ENCODE data around the gene POLR2A.
"Not testable (repeated sequence)": the region's sequence is repeated elsewhere in the genome, so short reads cannot be mapped to it uniquely, and the experiment has no call there.

The POLR2A gene

DNA sequence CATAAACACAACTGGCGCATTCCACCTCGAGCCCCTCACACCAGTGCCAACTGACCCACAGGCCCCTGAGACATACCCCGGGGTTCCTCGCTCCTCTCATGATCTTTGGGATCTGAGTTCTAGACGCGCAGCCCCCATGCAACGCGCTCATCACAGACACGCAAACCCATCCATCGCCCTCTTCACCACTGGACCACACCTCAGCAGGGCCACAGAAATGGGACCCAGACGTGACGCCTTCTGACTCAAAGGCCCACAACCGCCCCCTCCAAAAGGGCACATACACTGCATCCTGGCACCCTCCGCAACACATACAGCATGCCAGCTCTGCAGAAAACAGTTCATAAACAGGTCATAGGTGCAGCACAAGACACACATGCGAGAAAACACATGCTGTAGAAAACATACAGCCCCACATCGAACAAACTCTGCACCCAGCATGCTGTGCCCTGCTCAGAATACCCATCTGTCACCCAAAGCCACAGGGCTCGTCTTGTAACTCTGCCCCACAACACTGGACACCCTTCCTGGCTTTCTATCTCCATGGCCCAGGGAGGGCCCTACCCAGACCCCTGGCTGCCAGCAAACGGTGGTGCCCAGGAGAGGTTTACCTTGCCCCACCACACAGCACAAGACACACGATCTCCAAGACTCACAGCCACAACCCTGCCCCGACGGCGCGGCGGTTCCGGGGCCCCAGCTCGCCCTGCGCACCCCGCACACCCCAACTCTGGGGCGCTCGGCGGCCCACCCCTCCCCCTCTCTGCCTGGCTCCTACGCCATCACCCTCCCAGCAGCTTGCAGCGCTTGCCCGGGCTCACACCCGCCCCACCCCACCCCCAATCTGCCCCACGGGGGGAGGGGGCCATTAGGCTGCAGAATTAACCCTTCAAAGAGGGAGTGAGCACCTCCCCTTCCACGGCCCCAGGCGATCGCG lies 5.6 kb upstream of the POLR2A start:
- peak; percentile 39 for DNase-seq (ENCODE audit: low read depth, low spot score)

DNA sequence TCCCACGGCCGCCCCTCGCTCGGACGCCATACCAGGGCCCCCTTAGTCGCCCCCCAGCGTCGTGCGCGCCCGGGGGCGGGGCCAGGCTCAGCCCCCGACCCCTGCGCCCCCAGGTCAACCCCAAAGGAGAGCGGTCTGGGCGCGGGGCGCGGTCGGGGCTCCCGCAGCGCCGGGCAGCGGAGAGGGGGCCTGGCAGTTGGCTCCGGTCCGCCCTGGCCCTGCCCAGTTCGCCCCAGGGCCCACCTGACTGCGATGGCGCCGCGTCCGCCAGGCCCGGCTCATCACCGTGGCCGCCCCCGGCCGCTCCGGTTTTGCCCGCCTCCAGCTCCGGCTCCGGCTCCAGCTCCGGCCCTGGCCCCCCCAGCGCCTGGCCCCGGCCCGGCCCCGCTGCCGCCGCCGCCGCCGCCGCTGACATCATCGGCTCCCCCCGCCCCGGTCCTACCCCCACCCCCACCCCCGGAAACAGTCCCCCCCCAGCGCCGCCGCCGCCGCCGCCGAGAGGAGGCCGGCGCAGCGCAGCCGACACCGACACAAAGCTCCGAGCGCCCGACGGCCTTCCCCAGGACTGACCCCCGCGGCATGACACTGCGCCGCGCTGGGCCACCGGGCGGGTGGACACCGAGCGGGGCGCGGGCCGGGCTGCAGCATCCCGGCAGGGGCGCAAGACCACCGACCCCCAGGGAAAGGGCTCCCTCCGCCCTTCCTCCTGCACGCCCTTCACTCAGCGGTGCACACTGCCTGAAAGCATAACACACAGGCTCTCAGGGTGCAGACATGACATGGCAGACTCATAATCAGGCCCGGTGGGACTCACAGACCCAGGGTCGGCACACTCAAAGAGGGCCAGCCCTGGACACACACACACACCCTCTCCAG lies 4.7 kb upstream of the POLR2A start, which contains the start of gene ZBTB4:
TSS of gene ZBTB4 (minus strand) at position 419 of the 876 bp plus-strand sequence. CDS start 12,830 bp downstream, outside the sequence.
- DNase-seq (ENCODE audit: low read depth, low spot score): peak; percentile 77

DNA sequence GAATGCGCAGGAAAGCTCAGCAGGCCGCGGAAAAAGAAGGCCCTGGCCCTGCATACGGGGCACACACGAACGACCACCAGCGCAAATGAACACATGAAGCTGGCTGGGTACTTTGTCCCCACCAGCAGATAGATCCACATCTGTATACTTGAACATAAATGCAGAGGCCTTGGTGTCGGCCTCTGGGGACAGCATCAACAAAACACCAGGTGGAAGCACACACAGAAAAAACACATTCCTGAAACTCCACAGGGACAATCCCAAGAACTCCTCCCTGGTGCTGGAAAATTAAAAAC lies 4.1 kb upstream of the POLR2A start:
- DNase-seq (ENCODE audit: low read depth, low spot score): no peak

DNA sequence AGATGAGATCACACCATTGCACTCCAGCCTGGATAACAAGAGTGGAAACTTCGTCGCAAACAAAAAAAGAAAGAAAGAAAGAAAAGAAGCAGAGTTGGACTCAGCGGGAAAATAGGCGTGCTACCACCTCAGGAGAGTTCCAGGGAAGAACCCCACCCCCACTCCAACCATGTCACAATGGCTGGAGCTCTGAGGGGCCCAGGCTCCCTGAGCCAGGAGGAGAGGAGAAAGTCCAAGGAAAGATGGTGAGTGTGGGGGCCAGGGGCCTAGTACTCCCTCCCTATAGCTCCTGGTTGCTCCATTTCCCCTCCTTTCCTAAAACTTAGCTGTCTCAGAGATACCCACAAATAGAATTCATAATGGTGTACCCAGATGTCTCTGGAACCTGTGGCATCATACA lies 2.9 kb upstream of the POLR2A start, which contains the start of gene SLC35G6:
TSS of gene SLC35G6 (plus strand) at position 172 of the 400 bp plus-strand sequence. CDS start at position 243, 71 bp downstream.
- not testable (repeated sequence) for DNase-seq (ENCODE audit: low read depth, low spot score)

DNA sequence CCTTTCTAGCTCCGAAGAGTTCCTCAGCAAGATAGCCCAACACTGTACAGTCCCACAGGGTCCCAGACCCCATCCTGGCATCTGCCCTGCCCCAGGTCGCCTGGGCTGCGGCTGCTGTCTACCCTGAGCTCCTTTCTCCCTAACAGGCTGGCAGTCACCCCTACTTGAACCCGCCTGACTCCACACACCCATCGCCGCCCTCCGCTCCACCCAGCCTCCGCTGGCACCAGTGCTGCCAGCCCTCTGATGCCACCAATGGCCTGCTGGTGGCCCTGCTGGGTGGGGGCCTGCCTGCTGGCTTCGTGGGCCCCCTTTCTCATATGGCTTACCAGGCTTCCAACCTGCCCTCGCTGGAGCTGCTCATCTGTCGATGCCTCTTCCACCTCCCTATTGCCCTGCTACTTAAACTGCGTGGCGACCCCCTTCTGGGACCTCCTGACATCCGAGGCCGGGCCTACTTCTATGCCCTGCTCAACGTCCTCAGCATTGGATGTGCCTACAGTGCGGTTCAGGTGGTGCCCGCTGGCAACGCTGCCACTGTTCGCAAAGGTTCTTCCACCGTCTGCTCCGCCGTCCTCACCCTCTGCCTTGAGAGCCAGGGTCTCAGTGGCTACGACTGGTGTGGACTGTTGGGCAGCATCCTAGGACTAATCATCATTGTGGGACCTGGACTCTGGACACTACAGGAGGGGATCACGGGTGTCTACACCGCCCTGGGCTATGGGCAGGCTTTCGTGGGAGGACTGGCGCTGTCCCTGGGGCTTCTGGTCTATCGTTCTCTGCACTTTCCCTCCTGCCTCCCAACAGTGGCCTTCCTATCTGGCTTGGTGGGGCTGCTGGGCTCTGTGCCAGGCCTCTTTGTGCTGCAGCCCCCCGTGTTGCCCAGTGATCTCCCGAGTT lies 2.1 kb upstream of the POLR2A start:
- DNase-seq (ENCODE audit: low read depth, low spot score): not testable (repeated sequence)

DNA sequence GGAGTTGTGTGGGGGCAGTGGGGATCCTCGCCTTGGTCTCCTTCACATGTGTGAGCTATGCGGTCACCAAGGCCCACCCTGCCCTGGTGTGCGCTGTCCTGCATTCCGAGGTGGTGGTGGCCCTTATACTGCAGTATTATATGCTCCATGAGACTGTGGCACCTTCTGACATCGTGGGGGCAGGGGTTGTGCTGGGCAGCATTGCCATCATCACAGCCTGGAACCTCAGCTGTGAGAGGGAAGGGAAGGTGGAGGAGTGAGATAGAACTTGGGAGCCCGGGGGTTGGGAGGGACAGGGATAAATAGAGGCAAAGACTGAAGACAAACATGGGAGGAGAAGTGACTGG lies 1.5 kb upstream of the POLR2A start:
- DNase-seq (ENCODE audit: low read depth, low spot score): not testable (repeated sequence)

DNA sequence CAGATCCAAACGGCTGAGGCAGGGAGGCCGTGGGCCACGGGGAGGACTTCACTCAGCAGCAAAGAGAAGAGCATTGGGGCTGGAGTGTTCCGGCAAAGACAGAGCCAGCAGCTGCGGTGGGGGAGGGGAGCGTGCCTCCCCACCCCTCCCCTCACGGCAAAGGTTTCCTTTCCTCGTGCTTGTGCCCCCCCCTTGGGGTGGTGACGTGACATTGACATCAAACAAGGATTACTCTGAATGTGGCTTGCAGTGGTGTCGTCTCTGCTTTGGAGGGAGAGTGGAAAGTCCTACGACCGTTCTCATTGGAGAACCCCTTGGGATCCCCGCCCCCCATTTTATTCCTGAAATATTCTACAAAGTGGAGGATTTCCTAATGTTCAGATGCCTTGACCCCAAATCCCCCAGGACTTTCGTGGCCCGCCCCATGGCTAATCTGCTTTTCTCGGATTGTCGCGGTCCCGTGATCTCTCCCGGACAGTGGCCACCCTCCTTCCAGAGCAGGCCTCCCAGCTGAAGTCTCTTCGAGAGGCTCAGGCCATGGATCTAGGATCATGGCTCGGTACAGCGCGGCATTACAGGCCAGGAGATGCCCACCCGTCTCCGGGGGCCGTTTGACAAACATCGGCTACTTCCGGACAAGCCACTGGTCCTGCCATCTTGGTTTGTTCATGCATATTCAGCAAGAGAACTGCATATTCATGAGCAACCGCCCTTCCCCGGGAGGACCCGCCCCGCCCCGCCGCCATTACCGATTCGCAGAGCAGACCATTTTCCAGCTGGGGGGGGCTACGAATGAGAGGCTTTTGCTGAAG lies 705 bp upstream of the POLR2A start:
- DNase-seq (ENCODE audit: low read depth, low spot score): peak; percentile 96

DNA sequence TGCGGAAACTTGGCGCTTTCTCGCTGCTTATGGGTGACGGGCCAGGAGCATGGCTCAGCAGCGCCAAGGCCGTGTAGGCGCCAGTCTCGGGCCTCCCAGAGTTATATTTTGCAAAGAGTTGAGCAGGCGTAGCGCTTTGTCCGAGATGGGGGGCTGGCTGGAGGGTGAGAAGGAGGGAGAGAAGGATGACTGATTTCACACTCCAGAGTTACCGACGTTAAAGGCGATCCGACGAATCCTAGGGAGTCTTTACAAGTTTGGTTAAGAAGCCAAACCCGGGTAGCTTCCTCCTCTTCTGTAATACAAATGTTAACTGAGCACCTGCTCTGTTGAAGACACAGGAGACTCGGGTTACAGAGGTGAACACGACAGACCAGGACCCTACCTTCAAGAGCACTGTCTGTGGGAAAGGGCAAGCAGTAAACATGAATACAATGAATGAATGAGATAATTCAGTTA lies 782 bp downstream of the POLR2A start:
- DNase-seq (ENCODE audit: low read depth, low spot score): no peak

DNA sequence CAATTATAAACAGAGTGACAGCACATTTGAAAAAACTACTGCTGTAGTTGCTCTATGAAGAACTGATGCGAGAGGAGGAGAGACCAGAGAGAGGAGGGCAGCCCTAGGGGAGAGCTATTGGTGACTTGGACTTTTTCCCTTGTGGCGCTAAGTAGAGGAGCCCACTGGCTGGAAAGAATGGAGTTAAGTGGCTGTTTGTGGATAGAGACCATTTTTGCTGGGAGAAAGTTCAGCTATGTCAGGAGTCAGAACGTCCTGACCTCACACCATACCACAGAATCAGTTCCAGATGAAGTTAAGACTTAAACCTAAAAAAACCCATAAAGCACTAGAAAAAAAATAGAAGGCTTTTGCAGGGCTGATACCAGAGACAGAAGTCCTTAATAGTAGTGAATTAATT lies 2.0 kb downstream of the POLR2A start:
- no peak for DNase-seq (ENCODE audit: low read depth, low spot score)

DNA sequence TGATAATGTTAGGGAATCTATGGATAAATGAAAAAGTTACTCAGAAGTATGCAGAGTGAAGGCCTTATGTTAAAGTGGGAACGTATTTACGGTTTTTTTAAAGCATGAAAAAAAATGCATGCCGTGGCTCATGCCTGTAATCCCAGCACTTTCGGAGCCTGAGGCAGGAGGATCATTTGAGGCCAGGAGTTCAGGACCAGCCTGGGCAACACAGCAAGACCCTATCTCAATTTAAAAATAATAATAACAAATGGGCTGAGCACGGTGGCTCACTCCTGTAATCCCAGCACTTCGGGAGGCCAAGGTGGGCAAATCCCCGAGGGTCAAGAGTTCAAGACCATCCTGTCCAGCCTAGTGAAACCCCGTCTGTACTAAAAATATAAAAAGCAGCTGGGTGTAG lies 6.0 kb downstream of the POLR2A start:
- DNase-seq (ENCODE audit: low read depth, low spot score): no peak

DNA sequence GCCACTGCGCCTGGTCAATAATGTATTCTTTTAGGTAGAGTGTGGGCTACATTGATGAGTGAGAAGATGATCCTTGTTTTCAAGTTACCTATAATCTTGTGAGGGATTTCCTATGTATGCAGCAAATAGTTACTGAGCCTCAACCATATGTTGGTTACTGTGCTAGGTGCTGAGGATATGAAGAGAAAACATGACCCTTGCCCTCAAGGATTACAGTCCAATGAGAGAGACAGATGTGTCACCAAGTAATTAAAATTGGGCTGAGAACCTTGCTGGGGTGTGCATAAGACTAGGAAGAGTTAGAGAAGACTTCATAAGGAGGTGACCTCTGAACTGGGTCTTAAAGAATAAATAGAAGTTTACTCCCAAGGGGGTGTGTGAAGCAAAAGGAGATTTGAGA lies 7.4 kb downstream of the POLR2A start:
- DNase-seq (ENCODE audit: low read depth, low spot score): no peak

DNA sequence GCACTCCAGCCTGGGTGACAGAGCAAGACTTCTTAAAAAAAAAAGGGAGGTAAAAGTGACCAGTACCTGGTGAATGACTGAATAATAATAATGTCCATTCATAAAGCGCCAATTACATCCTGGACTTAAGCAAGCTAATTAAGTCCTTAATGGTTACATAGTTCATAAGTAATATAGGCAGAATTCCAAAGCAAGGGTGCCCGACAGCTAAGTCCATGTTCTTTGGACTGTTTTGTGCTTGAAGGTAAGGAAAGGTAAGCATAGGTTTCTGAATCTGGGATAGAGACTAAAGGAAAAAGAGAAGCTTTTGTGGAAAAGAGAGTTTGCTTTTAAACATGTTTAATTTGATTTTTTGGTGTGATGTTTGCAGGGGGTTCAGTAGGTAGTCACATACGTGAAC lies 9.8 kb downstream of the POLR2A start:
- no peak for DNase-seq (ENCODE audit: low read depth, low spot score)

DNA sequence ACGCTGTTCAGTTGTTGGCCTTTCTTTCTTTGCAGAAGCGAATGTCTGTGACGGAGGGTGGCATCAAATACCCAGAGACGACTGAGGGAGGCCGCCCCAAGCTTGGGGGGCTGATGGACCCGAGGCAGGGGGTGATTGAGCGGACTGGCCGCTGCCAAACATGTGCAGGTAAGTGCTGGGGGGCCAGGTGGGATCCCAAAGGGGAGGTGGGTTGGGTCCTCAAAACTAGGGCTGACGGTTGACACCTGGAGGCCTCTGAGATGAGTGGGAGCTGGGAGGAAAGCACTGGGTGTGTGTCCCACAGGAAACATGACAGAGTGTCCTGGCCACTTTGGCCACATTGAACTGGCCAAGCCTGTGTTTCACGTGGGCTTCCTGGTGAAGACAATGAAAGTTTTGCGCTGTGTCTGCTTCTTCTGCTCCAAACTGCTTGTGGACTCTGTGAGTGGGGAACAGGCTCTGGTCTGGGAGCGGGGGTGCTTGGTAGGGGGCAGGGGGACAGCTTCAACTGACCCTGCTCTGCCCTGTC lies 11.8 kb downstream of the POLR2A start:
- no peak for DNase-seq (ENCODE audit: low read depth, low spot score)

DNA sequence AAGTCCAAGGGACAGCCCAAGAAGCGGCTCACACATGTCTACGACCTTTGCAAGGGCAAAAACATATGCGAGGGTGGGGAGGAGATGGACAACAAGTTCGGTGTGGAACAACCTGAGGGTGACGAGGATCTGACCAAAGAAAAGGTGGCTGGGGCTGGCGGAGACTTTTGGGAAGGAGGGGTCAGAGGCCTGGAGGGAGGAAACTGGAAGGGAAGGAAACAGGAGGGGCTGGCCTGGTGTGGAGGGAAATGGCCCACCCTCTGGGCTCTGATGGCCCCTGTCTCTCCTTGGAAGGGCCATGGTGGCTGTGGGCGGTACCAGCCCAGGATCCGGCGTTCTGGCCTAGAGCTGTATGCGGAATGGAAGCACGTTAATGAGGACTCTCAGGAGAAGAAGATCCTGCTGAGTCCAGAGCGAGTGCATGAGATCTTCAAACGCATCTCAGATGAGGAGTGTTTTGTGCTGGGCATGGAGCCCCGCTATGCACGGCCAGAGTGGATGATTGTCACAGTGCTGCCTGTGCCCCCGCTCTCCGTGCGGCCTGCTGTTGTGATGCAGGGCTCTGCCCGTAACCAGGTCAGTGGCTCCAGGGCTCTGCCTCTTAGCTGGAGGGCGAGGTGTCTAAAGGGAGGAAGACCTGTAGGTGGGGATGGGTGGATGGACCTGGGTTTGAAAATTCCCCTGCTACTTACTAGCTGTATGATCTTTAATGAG lies 12.5 kb downstream of the POLR2A start:
- no peak for DNase-seq (ENCODE audit: low read depth, low spot score)

DNA sequence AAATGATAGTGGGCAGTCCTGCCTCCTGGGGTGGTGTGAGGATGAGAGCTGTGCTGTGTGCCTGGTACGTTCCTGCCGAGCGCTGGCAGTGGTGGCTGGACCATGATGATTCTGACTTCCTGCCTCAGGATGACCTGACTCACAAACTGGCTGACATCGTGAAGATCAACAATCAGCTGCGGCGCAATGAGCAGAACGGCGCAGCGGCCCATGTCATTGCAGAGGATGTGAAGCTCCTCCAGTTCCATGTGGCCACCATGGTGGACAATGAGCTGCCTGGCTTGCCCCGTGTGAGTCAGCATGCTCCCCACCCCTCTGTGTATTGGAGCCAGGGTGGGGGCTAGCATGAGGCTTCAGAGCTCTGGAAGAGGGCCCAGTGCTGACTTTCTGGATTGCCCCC lies 13.1 kb downstream of the POLR2A start:
- no peak for DNase-seq (ENCODE audit: low read depth, low spot score)

DNA sequence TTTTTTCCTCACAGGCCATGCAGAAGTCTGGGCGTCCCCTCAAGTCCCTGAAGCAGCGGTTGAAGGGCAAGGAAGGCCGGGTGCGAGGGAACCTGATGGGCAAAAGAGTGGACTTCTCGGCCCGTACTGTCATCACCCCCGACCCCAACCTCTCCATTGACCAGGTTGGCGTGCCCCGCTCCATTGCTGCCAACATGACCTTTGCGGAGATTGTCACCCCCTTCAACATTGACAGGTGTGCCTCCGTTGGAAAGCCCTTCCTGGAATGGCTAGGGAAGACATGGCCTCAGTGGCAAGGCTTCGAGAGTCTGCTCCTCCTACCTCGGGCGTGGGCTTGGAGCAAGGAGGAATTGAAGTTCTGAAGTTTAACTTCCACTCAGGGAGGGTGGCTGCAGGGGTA lies 13.5 kb downstream of the POLR2A start:
- DNase-seq (ENCODE audit: low read depth, low spot score): no peak

DNA sequence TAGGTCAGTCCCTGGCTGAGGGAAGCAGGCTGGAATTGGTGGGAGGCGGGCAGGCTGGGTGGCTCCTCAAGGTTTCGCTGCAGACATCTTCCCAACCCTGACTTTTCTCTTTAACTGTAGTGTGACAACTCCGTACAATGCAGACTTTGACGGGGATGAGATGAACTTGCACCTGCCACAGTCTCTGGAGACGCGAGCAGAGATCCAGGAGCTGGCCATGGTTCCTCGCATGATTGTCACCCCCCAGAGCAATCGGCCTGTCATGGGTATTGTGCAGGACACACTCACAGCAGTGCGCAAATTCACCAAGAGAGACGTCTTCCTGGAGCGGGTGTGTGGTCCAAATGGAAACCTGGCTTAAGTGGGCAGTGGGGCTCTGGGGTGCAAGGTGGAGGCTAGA lies 15.0 kb downstream of the POLR2A start:
- no peak for DNase-seq (ENCODE audit: low read depth, low spot score)

DNA sequence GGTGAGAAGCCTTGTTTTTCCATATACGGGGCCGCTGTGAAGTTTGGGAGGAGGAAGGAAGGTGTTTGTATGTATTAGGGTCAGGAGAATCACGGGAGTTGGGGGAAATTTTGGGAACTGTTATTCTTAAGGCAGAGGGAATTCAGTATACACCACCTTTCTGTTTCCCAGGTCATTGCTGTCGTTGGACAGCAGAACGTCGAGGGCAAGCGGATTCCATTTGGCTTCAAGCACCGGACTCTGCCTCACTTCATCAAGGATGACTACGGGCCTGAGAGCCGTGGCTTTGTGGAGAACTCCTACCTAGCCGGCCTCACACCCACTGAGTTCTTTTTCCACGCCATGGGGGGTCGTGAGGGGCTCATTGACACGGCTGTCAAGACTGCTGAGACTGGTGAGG lies 17.6 kb downstream of the POLR2A start:
- DNase-seq (ENCODE audit: low read depth, low spot score): no peak

DNA sequence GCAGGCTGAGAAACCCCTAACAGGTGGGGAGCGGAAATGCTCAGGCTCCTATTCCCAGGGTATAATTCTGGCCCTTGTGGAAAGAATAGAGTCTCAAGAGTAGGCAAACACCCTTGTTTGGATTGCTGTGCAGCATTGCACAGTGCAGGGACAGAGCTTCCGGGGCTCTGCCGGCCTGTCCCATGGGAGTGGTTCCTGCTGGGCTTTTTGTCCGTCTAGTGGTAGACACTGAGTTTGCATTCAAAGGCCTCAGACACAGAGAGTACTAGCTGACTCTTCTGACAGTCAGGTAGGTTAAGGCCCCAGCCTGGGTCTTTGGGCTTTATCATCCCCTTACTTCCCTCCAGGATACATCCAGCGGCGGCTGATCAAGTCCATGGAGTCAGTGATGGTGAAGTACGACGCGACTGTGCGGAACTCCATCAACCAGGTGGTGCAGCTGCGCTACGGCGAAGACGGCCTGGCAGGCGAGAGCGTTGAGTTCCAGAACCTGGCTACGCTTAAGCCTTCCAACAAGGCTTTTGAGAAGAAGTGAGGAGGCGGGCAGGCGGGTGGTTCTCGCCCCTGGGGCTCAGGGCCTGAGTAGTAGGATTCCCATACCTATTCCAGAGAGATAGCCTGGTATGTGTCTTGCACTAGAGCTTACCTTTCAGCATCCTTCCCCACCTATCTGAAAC lies 18.1 kb downstream of the POLR2A start:
- no peak for DNase-seq (ENCODE audit: low read depth, low spot score)
